ENCODE results near the gene HRG.
"Not testable (repeated sequence)": the region's sequence is repeated elsewhere in the genome, so short reads cannot be mapped to it uniquely, and the experiment has no call there.

Gene HRG

GRCh38 chr3:186683979-186684378 is 18.2 kb downstream of the HRG start:
- DNase-seq (ENCODE audit: low spot score) = no peak

GRCh38 chr3:186686475-186686874 is 20.7 kb downstream of the HRG start:
- not testable (repeated sequence) for DNase-seq (ENCODE audit: low spot score)

GRCh38 chr3:186687120-186687651 is 21.4 kb downstream of the HRG start:
- no peak for DNase-seq (ENCODE audit: low spot score)

- not testable (repeated sequence) for DNase-seq (ENCODE audit: low spot score)
Observed at GRCh38 chr3:186690304-186690703, 24.5 kb downstream of the HRG start.

GRCh38 chr3:186691676-186692075 is 25.9 kb downstream of the HRG start:
- DNase-seq (ENCODE audit: low spot score) = no peak

GRCh38 chr3:186693843-186694242 is 28.0 kb downstream of the HRG start:
- no peak for DNase-seq (ENCODE audit: low spot score)

- DNase-seq (ENCODE audit: low spot score) = no peak
Observed at GRCh38 chr3:186694288-186695032, 28.6 kb downstream of the HRG start.

GRCh38 chr3:186696522-186696921 is 30.7 kb downstream of the HRG start:
- DNase-seq (ENCODE audit: low spot score) = no peak

- DNase-seq (ENCODE audit: low spot score) = no peak
Observed at GRCh38 chr3:186697510-186697909, 31.7 kb downstream of the HRG start.

- no peak for DNase-seq (ENCODE audit: low spot score)
Observed at GRCh38 chr3:186700267-186700666, 34.5 kb downstream of the HRG start.

GRCh38 chr3:186702451-186702850 is 36.6 kb downstream of the HRG start:
- DNase-seq (ENCODE audit: low spot score) = not testable (repeated sequence)

GRCh38 chr3:186705882-186706780 is 40.3 kb downstream of the HRG start:
- no peak for DNase-seq (ENCODE audit: low spot score)

- no peak for DNase-seq (ENCODE audit: low spot score)
Observed at GRCh38 chr3:186708983-186709679, 43.3 kb downstream of the HRG start.

- not testable (repeated sequence) for DNase-seq (ENCODE audit: low spot score)
Observed at GRCh38 chr3:186710694-186711093, 44.9 kb downstream of the HRG start.

- no peak for DNase-seq (ENCODE audit: low spot score)
Observed at GRCh38 chr3:186713499-186713898, 47.7 kb downstream of the HRG start.

GRCh38 chr3:186717039-186717457 is 51.2 kb downstream of the HRG start, which contains the start of gene KNG1:
KNG1 (plus strand) TSS chr3:186717359; CDS start chr3:186717543, 184 bp downstream.
- DNase-seq (ENCODE audit: low spot score) = no peak

GRCh38 chr3:186719945-186720739 is 54.3 kb downstream of the HRG start:
- no peak for DNase-seq (ENCODE audit: low spot score)

GRCh38 chr3:186722457-186722856 is 56.6 kb downstream of the HRG start:
- DNase-seq (ENCODE audit: low spot score) = peak; percentile 17

GRCh38 chr3:186724911-186725310 is 59.1 kb downstream of the HRG start:
- DNase-seq (ENCODE audit: low spot score) = no peak
